BJ (cell line): ENCODE results near the gene CST2. TPM values are rescaled to one million over a fixed set of nuclear protein-coding genes. Genes with fewer than 3 reads are reported as not detected.
"Not testable (repeated sequence)": the region's sequence is repeated elsewhere in the genome, so short reads cannot be mapped to it uniquely, and the experiment has no call there.

Source experiments
- CTCF ChIA-PET: fragments of 350-600 bp; formaldehyde crosslinking; extraction: SDS; loops from one replicate; lab custom pipeline; 2021; ENCODE audit warnings: antibody characterized with exemption, inconsistent platforms; lab: Yijun Ruan, JAX
- POLR2A ChIA-PET: fragments of 300-600 bp; sonication (Branson Sonifier 250); formaldehyde crosslinking; extraction: SDS; loops from one replicate; lab custom pipeline; 2021; ENCODE audit warnings: antibody characterized with exemption; lab: Charles Lee
- DNase-seq: peaks from one replicate; pipeline ENCODE4 v3.0.0-alpha.2; 2011; ENCODE audit warnings: low read depth
- H3K27me3 ChIP-seq: 2 replicates; pipeline ENCODE4 v1.6.0; 2011; ENCODE audit warnings: low read length; ENCODE audit not compliant: control insufficient read depth, insufficient read depth
- H3K36me3 ChIP-seq: 2 replicates; pipeline ENCODE4 v1.5.1; 2011; ENCODE audit warnings: low read length; ENCODE audit not compliant: control insufficient read depth, insufficient read depth
- H3K4me3 ChIP-seq: 2 replicates; pipeline ENCODE4 v1.5.1; 2011; ENCODE audit warnings: low read depth, mild to moderate bottlenecking, control low read depth, low read length
- CTCF ChIP-seq: IDR thresholded peaks from 2 replicates; pipeline ENCODE4 v1.5.1; 2011; ENCODE audit warnings: low read depth, mild to moderate bottlenecking, control low read depth, inconsistent platforms, low read length, moderate library complexity; ENCODE audit not compliant: insufficient read depth
- polyA plus RNA-seq: library from polyadenylated mRNA; depleted of rRNA; stranded (reverse); fragments of >200 nt; gene quantifications from 2 replicates; pipeline ENCODE4 v1.2.3, GENCODE V29; 2011

The CST2 gene
- polyA plus RNA-seq, 1 experiment, result not detected

- Histone ChIP-seq H3K4me3 (no peak overlapping the region), H3K27me3 (no peaks in the 10 kb centered on the region; the same call in 1 of the 2 replicates), H3K36me3 (no peaks in the 10 kb centered on the region)
- no peak for DNase-seq
- ChIA-PET CTCF (interaction anchor here (0.9 kb wide), 1 partner anchor 9 kb away, joined by 3 read pairs; no protein-coding TSS in a partner anchor), POLR2A (no interaction called here)
- no peak for TF ChIP-seq CTCF
Measured at GRCh38 chr20:23832775-23833513, 6.4 kb upstream of the CST2 start.

- H3K27me3 ChIP-seq, H3K36me3 ChIP-seq, H3K4me3 ChIP-seq, POLR2A ChIA-PET: not testable (repeated sequence)
- peak; percentile 8 for DNase-seq
- CTCF ChIA-PET, result interaction anchor here (0.9 kb wide), 1 partner anchor 10 kb away, joined by 3 read pairs; no protein-coding TSS in a partner anchor
Measured at GRCh38 chr20:23831961-23832360, 5.4 kb upstream of the CST2 start.

GRCh38 chr20:23823621-23824324 lies 2.8 kb downstream of the CST2 start:
- ChIA-PET CTCF (interaction anchor here (0.5 kb wide), 1 partner anchor 1442 kb away, joined by 3 read pairs; no protein-coding TSS in a partner anchor), POLR2A (no interaction called here)
- TF ChIP-seq CTCF, result no peak
- DNase-seq, result no peak
- peaks cover 2% of the 10 kb centered on the region; the same call in 1 of the 2 replicates for H3K27me3 ChIP-seq
- H3K4me3 ChIP-seq, result no peak overlapping the region
- no peaks in the 10 kb centered on the region for H3K36me3 ChIP-seq

GRCh38 chr20:23823111-23823510 lies 3.4 kb downstream of the CST2 start:
- no peak for DNase-seq
- ChIA-PET CTCF (no interaction called here), POLR2A (no interaction called here)
- TF ChIP-seq CTCF, result no peak
- Histone ChIP-seq H3K27me3 (peaks cover 2% of the 10 kb centered on the region; the same call in 1 of the 2 replicates), H3K4me3 (no peak overlapping the region), H3K36me3 (no peaks in the 10 kb centered on the region)

GRCh38 chr20:23820493-23820892 lies 6.0 kb downstream of the CST2 start:
- no peak overlapping the region for H3K4me3 ChIP-seq
- peaks cover 2% of the 10 kb centered on the region; the same call in 1 of the 2 replicates for H3K27me3 ChIP-seq
- ChIA-PET POLR2A (no interaction called here), CTCF (no interaction called here)
- no peak for TF ChIP-seq CTCF
- no peaks in the 10 kb centered on the region for H3K36me3 ChIP-seq
- DNase-seq, result no peak

GRCh38 chr20:23811559-23811958 lies 15.0 kb downstream of the CST2 start:
- POLR2A ChIA-PET, H3K36me3 ChIP-seq, DNase-seq, H3K4me3 ChIP-seq, H3K27me3 ChIP-seq, CTCF ChIA-PET: not testable (repeated sequence)

GRCh38 chr20:23810349-23810748 lies 16.2 kb downstream of the CST2 start:
- H3K36me3 ChIP-seq, DNase-seq, POLR2A ChIA-PET, H3K27me3 ChIP-seq, H3K4me3 ChIP-seq: not testable (repeated sequence)
- CTCF ChIA-PET, result interaction anchor here (0.6 to 1.0 kb wide), 2 partner anchors 11 to 12 kb away, joined by 3 to 4 read pairs; no protein-coding TSS in a partner anchor
